ENCODE results near the gene NXPH3.
A peak's percentile ranks its signal among the peaks of the same experiment; 100 is the strongest.
"Not testable (repeated sequence)": the region's sequence is repeated elsewhere in the genome, so short reads cannot be mapped to it uniquely, and the experiment has no call there.

NXPH3 gene

GRCh38 chr17:49575679-49576087 is at the start of gene NXPH3:
NXPH3 (plus strand) TSS chr17:49575871; CDS start chr17:49576220, 349 bp downstream.
- peak; percentile 70 for DNase-seq

- no peak for DNase-seq
Measured at GRCh38 chr17:49527927-49528651, 47.6 kb upstream of the NXPH3 start.

- no peak for DNase-seq
Measured at GRCh38 chr17:49528966-49529365, 46.7 kb upstream of the NXPH3 start.

GRCh38 chr17:49530118-49530517 is 45.6 kb upstream of the NXPH3 start:
- no peak for DNase-seq

DNA sequence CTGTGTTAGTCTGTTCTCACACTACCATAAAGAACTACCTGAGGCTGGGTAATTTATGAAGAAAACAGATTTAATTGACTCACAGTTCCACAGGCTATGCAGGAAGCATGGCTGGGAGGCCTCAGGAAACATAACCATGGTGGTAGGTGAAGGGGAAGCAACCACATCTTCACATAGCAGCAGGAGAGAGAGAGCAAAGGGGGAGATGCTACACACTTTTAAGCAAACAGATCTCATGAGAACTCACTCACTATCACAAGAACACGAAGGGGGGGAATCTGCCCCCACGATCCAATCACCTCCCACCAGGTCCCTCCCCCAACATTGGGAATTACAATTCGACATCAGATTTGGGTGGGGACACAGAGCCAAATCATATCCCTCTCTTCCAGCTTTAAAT is 31.8 kb upstream of the NXPH3 start:
- DNase-seq = no peak

- DNase-seq = no peak
Measured at GRCh38 chr17:49545007-49545660, 30.5 kb upstream of the NXPH3 start.

GRCh38 chr17:49545806-49546545 is 29.7 kb upstream of the NXPH3 start:
- no peak for DNase-seq

DNA sequence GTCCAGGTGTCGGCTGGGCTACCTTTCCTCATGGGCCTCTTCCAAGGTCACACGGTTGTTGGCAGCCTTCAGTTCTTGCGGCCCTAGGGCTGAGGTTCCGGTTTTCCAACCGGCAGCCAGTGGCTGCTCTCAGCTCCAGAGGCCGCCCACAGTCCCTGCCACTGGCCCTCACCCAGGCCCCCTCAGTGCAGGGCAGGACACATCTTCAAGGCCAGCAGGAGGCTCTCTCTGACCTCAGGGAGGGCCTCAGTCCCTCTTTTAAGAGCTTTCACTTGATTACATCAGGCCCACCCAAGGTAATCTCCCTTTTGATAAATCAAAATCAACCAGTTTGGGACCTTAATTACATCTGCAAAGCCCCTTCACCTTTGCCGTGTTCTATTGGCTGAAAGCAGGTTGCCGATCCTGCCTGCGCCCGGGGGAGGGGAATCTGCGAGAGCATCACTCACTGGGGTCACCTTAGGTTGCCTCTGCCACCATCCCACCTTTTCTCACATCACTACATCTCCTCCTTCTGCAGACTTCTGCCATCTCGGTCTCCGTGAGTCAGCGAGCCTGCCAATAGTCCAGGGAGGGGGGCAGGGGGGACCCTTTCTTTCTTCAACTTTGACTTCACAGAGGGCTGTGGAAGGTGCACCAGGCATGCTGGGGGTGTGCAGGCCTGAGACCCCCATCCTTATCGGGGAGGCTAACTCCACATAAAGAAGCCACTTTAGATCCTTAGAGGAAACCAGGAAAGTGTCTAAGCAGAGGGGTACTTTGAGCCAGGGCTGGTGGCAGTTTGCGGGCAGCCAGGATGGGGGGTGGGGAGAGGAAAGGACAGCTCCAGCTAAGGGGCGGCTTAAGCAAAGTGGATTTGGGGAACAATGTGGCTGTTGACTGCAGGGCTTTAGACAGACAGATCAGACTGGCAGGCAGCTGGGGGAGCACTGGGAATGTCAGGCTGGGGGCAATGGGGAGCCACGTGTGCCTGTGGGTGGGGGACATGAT is 28.8 kb upstream of the NXPH3 start:
- DNase-seq = no peak

DNA sequence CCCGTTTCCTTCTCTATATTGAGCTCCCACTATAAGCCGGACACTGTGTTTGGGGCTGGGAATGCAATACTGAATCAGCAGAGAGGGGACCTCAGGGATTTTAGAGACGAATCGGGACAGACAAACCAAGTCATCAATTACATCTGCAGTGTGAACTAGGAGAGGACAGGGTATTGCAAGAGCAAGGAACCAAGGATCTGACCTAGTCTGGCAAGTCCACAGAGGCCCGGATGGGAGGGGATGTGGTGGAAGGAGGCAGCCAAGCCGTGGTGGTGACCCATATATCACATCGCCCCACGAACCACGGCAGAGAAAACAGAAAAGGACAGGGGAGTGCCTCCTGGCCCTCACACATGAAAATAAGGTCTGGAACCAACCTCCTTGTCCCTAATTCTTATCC is 28.1 kb upstream of the NXPH3 start:
- no peak for DNase-seq

GRCh38 chr17:49548051-49548505 is 27.6 kb upstream of the NXPH3 start:
- DNase-seq = no peak

- peak; percentile 15 for DNase-seq
Measured at GRCh38 chr17:49548506-49549310, 27.0 kb upstream of the NXPH3 start.

DNA sequence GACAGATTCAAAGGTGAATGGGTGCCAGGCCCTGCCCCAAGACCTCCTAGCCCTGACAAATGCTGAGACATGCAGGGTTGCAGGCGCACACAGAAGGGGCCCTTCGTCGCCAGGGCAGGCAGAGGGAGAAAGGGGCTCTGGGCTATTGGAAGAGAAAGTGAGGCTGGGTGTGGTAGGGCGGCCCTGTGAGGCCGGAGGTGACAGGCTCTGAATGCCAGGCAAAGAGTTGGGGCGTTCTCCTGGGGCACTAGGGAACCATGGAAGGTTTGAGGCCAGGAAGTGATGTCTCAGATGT is 26.4 kb upstream of the NXPH3 start:
- no peak for DNase-seq

DNA sequence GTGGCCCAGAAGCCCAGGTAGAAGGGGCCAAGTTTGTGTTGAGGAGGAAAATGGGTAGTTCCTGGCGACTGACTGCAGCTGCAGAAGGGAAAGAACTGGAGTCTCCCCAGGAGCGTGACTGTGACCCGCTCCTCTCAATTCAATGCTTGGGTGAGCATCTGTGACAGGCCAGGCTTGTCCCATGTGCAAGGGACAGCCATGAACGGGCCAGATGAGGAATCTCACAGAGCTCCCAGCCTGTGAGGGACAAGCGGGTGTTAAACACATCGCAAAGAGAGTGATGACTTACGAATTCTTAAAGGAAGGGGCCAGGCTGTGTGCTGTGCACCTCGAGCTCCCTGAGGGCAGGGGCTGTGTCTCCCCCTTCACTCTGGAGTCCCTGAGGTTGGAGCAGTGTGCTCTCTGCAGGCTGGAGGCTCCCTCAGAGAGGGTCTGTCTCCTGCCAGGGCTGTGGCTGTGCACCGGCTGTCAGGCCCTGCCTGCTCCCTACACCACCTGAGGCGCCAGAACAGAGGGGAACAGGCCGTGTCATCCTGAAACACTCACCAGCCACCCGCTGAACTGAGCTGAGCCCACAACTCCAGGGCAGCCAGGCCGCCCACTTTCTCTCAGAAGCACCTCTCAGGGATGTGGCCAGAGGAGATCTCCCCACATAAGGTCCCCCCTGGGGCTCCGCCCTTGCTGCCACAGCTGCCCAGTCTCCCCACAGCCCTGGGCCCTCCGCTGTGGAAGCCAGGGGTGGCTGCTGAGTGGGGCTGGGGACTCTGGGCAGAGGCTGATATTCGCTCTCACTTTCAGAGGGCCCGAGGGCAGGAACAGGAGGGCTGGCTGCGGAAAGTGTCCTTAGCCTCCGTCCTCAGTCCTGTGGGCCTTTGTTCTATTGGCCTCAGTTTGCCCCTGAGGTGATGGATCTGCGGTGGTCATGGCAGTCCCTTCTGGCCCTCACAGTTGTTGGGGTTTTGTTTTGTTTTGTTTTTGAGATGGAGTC is 25.7 kb upstream of the NXPH3 start:
- no peak for DNase-seq

DNA sequence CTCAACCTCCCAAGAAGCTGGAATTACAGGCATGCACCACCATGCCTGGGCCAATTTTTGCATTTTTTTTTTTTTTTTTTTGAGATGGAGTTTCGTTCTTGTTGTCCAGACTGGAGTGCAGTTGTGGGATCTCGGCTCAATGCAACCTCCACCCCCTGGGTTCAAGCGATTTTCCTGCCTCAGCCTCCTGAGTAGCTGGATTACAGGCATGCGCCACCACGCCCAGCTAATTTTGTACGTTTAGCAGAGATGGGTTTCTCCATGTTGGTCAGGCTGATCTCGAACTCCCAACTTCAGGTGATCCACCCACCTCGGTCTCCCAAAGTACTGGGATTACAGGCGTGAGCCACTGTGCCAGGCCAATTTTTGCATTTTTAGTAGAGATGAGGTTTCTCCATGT is 24.9 kb upstream of the NXPH3 start:
- DNase-seq = not testable (repeated sequence)

GRCh38 chr17:49551221-49552069 is 24.2 kb upstream of the NXPH3 start:
- no peak for DNase-seq

- DNase-seq = no peak
Measured at GRCh38 chr17:49552070-49552751, 23.5 kb upstream of the NXPH3 start.

DNA sequence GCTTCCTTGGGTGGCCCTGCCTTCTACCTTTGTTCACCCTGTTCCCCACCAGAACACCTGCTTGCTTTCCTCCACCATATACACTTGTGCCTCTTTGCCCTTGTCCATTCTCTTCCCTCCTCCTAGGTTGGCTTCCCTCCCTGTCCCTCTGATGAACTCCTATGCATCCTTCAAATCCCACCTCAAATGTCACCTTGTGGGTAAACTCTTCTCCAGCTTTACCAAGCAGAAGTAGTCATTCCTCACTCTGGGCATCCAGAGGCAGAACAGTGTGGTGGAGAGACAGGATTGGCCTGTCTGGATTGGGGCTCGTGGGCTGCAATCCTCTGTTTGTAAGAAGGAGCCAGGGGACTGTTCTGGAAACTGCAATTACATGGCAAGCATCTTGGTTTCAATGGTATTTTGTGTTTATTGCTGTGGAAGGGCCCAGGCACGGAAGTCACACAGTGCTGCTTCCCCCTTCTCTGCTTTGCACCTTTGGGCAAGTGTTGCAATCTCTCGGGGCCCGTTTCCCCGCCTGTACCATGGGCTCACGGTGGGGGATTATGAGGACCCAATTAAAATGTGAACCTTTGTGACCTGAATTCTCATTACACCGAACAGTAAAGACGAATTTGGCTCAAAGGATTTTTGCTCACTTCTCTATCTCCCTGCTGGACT is 21.9 kb upstream of the NXPH3 start:
- DNase-seq = no peak
